ENCODE data around the gene LCLAT1. TPM values are rescaled to one million over a fixed set of nuclear protein-coding genes. Genes with fewer than 3 reads are reported as not detected.
"Not testable (repeated sequence)": the region's sequence is repeated elsewhere in the genome, so short reads cannot be mapped to it uniquely, and the experiment has no call there.

Gene LCLAT1
- polyA plus RNA-seq, 4 donors: 11.2 to 23.1 (median 21.6) TPM

DNA sequence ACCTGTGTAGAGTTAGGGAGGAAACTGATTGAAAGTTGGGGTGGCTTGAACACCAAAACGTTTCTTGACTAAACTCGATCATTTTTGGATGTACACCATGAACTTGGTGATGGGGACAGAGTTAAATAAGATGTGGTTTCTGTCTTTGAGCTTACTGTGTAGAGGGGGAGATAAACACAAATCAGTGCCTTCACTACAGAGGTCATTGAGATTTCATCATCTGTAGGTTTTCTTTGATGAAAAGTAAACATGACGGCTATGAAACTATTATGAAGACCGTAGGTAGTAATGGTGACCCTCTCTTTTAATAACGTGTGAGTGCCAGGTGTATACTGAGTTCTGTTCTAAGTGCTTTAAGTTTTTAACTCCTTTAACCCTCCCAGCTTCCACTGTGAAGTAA is 6.5 kb downstream of the LCLAT1 start:
- no peak for DNase-seq (ENCODE audit: low read depth in 4 of 4, low spot score in 3 of 4)

DNA sequence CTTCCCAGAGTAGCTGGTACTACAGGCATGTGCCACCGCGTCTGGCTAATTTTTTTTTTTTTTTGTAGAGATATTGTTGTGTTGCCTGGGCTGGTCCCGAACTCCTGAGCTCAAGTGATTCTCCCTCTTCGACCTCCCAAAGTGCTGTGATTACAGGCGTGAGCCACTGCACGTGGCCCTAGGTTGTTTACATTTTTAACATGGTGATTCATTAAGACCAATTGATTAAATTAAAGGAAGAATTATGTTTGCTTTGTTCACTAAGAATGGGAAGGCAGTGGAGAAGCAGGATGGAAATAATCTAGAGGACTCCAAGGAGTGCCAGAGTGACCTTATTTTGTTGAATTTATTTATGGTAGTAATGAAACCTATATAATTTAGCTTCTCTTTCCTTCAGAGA is 7.5 kb downstream of the LCLAT1 start:
- no peak for DNase-seq (ENCODE audit: low read depth in 4 of 4, low spot score in 3 of 4)

DNA sequence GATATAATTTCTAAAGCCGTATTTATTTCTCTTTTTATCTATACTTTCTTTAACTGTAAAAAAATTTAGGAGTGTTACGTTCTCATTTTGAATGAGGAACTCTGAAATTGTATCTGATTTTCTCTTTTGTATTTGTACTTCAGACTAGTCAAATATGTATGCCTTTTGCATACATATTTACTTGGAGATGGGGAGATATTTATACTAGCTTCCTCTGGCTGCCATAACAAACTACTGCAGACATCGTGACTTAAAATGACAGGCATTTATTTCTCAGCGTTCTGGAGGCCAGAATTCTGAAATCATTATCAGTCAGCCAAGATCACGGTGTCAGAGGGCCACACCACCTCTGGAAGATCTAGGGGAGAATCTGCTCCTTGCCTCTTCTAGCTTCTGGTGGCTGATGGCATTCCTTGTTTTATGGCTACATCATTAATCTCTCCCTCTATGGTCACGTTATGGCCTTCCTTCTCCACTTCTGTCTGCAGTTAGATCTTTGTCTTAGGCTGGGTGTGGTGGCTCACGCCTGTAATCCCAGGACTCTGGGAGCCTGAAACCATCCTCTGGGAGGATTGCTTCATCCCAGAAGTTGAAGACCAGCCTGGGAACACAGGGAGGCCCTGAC is 8.2 kb downstream of the LCLAT1 start:
- no peak for DNase-seq (ENCODE audit: low read depth in 4 of 4, low spot score in 3 of 4)

GRCh38 chr2:30456106-30456505 is 9.1 kb downstream of the LCLAT1 start:
- DNase-seq (ENCODE audit: low read depth in 4 of 4, low spot score in 3 of 4): no peak

DNA sequence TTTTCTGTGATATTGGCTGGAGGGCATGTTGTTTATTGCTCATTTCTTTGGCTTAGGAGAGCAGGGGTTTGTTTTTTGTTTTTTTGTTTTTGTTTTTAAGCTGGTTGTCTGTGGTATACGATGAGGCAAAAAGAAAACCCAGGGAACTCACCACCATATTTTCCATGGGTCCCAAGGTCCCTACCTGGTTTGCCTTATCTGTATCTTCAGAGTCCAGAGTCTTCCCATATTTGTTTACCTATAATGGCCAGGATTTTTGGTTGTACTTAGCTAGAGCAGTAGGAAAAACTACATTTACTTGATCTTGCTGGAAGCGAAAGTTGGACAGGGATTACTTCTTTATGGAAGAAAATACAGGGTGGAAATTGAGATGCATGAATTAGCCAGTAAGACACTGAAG is 9.5 kb downstream of the LCLAT1 start:
- no peak for DNase-seq (ENCODE audit: low read depth in 4 of 4, low spot score in 3 of 4)

- DNase-seq (ENCODE audit: low read depth in 4 of 4, low spot score in 3 of 4): no peak
These were observed 10.2 kb downstream of the LCLAT1 start for GRCh38 chr2:30457296-30457695.

DNA sequence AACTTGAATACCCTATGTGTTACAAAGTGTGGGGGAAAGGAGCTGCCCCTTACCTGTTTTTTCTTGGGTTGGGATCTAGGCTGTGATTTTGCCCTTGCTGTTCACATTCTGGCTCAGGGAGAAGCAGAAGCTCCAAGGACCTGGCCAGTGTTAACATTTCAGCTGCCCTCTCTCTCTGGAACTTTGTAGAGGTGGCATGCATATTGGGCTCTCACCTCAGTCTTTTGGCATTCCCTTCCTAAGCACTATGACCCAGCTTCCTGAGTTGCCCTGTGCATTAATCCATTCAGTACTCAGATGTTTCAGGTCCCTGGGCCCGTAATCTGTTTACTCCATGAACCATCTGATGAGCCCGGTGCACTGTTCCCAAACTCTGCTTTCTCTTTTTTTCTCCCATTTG is 12.1 kb downstream of the LCLAT1 start:
- DNase-seq (ENCODE audit: low read depth in 4 of 4, low spot score in 3 of 4): no peak

DNA sequence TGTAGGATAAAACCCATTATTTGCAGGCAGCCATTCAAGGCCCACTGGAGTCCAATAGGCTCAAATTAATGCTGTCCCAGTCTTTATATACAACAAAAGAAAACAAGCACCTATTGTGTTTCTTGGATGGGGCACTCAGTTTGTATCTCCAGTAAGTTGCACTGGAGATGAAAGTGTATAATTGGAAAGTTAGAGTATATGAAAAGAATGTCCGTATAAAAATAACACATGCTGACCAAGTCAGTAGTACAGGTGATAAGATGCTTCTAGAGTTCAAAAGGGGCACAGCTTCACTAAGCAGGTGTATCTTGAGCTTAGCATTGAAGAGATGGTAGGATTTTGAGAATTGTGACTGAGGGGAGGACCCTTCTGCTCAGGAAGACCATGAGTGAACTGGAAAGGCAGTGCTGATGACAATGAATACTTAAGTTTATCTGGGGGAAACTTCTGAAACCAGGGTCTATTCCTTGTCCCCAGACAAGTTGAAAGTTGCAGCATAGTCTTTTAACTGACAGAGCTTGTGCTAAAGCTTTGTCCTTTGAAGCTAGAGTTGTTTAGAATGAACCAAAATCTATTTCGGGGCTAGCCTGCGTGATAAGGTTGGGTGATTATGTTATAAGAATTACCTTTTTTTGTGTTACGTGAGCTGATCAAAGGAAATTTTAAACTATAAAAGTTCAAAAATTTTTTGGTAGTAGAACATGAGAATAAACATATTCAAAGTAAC is 15.2 kb downstream of the LCLAT1 start:
- no peak for DNase-seq (ENCODE audit: low read depth in 4 of 4, low spot score in 3 of 4)

GRCh38 chr2:30463535-30463934 is 16.5 kb downstream of the LCLAT1 start:
- DNase-seq (ENCODE audit: low read depth in 4 of 4, low spot score in 3 of 4): no peak

GRCh38 chr2:30464544-30465170 is 17.6 kb downstream of the LCLAT1 start:
- no peak for DNase-seq (ENCODE audit: low read depth in 4 of 4, low spot score in 3 of 4)

DNA sequence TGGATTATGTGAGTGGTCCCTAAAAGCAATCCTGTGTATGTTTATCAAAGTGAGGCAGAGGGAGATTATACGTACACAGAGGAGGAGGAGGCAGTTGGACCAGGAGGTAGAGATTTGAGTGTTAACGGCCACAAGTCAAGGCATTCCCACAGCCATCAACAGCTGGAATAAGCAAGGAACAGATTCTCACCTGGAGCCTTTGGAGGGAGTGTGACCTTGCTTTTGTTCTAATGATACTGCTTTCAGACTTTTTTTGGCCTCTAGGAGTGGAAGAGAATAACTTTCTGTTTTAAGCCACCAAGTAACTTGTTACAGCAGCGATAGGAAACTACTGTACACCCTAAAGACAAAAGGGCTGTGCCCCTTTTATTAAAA is 18.1 kb downstream of the LCLAT1 start:
- DNase-seq (ENCODE audit: low read depth in 4 of 4, low spot score in 3 of 4): no peak

DNA sequence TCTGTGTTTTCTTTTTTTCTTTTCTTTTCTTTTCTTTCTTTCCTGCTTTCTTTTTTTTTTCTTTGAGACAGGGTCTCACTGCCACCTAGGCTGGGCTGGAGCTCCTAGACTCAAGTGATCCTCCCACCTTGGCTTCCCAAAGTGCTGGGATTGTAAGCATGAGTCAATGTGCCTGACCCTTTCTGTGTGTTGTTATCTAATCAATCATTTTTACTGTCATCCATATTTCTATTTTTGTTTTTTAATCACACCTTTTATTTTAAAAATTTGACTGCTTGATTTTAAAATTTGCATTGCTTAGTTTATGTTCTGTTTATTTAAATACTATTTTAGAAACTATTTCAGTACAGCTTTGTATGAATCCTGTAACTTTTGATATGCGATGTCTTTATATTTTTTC is 19.2 kb downstream of the LCLAT1 start:
- DNase-seq (ENCODE audit: low read depth in 4 of 4, low spot score in 3 of 4): no peak

- DNase-seq (ENCODE audit: low read depth in 4 of 4, low spot score in 3 of 4): not testable (repeated sequence)
These were observed 20.2 kb downstream of the LCLAT1 start for GRCh38 chr2:30467062-30467826.

DNA sequence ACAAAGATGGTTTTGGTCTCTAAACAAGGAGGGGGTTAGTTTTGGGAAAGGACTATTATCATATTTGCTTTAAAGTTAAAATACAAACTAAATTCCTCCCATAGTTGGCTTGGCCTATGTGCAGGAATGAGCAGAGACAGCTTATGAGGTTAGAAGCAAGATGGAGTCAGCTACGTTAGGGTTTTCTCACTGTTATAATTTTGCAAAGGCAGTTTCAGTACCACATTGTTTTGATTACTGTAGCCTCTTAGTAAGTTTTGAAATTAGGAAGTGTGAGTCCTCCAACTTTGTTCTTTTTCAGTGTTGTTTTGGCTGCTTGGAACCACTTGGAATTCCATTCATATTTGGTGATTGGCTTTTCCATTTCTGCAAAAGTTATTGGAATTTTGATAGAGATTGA is 23.4 kb downstream of the LCLAT1 start:
- no peak for DNase-seq (ENCODE audit: low read depth in 4 of 4, low spot score in 3 of 4)

DNA sequence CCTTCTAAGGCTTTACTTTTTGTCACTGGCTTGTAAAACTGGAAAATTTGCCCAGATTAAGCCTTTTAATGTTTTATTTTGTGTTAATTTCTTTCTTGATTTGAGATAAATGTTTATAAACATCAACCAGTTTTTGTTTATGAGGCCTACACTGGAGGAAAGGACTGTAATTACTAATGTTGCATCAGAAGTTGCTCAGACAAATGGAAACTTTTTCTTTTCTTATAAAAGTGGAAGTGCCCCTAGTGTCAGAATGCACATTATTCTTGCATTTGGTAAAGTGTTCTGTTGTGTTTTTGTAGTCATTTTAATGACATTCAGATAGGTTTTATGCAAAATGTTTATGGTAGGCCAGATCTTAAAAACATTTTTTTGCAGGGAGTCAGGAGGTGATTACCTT is 25.3 kb downstream of the LCLAT1 start:
- no peak for DNase-seq (ENCODE audit: low read depth in 4 of 4, low spot score in 3 of 4)

DNA sequence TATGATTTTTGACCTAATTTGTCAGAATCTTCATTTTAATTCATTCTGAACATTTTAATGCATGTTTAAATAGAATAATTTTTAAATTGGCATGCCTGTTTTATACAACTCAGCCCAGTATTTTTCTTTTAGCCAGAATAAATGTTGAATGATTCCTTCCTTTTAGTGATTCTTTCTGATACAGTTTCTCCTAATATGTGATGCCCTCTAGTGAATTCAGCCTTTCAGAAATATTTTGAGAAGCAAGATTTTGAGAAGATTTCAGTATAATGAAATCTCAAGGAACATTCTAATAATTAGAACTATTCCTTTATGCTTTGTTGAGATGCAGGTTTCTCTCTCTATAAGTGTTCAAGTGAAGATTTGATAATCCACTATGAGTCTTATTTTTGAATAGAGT is 28.5 kb downstream of the LCLAT1 start:
- DNase-seq (ENCODE audit: low read depth in 4 of 4, low spot score in 3 of 4): no peak

GRCh38 chr2:30476636-30477035 is 29.6 kb downstream of the LCLAT1 start:
- DNase-seq (ENCODE audit: low read depth in 4 of 4, low spot score in 3 of 4): no peak

DNA sequence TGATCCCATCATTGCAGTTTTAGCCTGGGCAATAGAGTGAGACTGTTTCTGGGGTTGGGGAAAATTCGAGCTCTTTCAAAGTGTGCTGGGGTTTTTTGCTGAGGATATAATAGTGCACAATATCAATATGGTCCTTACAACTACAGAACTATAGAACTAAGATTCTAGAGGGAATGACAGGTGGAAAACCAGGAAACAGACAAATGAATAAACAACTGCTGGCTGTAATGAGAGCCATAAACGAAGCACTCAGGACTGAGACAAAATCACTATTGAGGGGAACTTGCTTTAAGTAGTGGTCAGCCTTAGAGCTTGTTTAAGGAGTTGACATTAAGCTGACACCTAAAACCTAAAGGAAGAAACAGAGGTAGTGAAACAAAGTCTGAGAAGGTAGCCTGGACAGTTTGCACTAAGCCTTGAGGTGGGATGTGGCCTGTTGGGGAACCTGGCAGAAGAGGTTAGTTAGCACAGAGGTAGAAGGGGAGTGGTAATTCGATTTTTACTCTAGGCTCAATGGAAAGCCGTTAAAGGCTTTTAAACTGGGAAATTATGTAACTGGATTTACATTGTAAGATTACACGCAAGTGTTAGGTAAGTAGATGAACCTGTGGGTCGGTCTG is 33.8 kb downstream of the LCLAT1 start:
- no peak for DNase-seq (ENCODE audit: low read depth in 4 of 4, low spot score in 3 of 4)

- no peak for DNase-seq (ENCODE audit: low read depth in 4 of 4, low spot score in 3 of 4)
These were observed 34.3 kb downstream of the LCLAT1 start for GRCh38 chr2:30481323-30481800.

DNA sequence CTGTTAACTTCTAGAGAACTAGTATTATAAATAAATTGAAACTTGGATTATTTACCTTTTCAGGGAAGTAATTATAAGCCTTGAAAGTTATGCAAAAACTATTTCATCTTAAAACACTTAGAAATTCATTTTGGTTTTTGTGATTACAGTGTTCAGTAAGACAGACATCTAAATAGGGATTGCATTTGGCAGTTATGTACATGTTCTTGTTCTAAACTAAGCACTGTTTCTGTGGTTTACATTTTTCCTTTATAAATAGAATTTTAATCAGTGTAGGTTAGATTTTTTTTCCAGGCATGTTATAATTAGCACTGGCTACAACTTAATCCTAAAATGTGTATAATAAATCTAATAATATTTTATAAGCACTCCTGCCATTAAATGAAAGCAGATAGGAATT is 35.0 kb downstream of the LCLAT1 start:
- no peak for DNase-seq (ENCODE audit: low read depth in 4 of 4, low spot score in 3 of 4)

- DNase-seq (ENCODE audit: low read depth in 4 of 4, low spot score in 3 of 4): no peak
These were observed 37.1 kb downstream of the LCLAT1 start for GRCh38 chr2:30484145-30484544.

Measured in left renal pelvis (tissue), 4 donors.